GM23248 (cell line): Measurements from ENCODE around the gene L1CAM. TPM values are rescaled to one million over a fixed set of nuclear protein-coding genes. Genes with fewer than 3 reads are reported as not detected.

Source experiments
- DNase-seq: peaks from one replicate; pipeline ENCODE4 v3.0.0-alpha.2; 2015
- H2AFZ ChIP-seq: fragments of 200-600 bp; sonication (generic); 2 replicates; pipeline ENCODE4 v1.6.1; 2016; ENCODE audit warnings: antibody characterized with exemption
- H3F3A ChIP-seq: fragments of 200-600 bp; sonication (generic); 2 replicates; pipeline ENCODE4 v1.6.1; 2016; ENCODE audit warnings: mild to moderate bottlenecking, antibody characterized with exemption, mixed run types; ENCODE audit not compliant: insufficient read depth
- H3K27ac ChIP-seq: fragments of 200-600 bp; sonication (generic); 2 replicates; pipeline ENCODE4 v1.5.1; 2016; ENCODE audit warnings: mild to moderate bottlenecking
- H3K27me3 ChIP-seq: fragments of 200-600 bp; sonication (generic); replicated peaks from 2 replicates; pipeline ENCODE4 v1.6.1; 2016; ENCODE audit warnings: mild to moderate bottlenecking; ENCODE audit not compliant: insufficient read depth
- H3K36me3 ChIP-seq: fragments of 200-600 bp; sonication (generic); 2 replicates; pipeline ENCODE4 v1.6.1; 2016; ENCODE audit warnings: low read depth, mild to moderate bottlenecking
- H3K4me1 ChIP-seq: fragments of 200-600 bp; sonication (generic); 2 replicates; pipeline ENCODE4 v1.6.1; 2016; ENCODE audit warnings: mild to moderate bottlenecking; ENCODE audit not compliant: insufficient read depth
- H3K4me2 ChIP-seq: fragments of 200-600 bp; sonication (generic); one replicate; pipeline ENCODE4 v1.6.1; 2016; ENCODE audit warnings: mild to moderate bottlenecking; ENCODE audit not compliant: unreplicated experiment
- H3K4me3 ChIP-seq: fragments of 200-600 bp; sonication (generic); 2 replicates; pipeline ENCODE4 v1.5.1; 2016; ENCODE audit warnings: mild to moderate bottlenecking
- H3K79me2 ChIP-seq: fragments of 200-600 bp; sonication (generic); 2 replicates; pipeline ENCODE4 v1.6.1; 2016; ENCODE audit warnings: mild to moderate bottlenecking; ENCODE audit not compliant: insufficient read depth
- H3K9ac ChIP-seq: fragments of 200-600 bp; sonication (generic); 2 replicates; pipeline ENCODE4 v1.6.1; 2016; ENCODE audit warnings: mild to moderate bottlenecking
- H3K9me2 ChIP-seq: fragments of 200-600 bp; sonication (generic); 2 replicates; pipeline ENCODE4 v1.6.1; 2016; ENCODE audit warnings: mixed run types, mild to moderate bottlenecking, moderate library complexity; ENCODE audit not compliant: insufficient read depth
- H3K9me3 ChIP-seq: fragments of 200-600 bp; sonication (generic); one replicate; pipeline ENCODE4 v1.6.1; 2017; ENCODE audit warnings: low read depth
- H4K20me1 ChIP-seq: fragments of 200-600 bp; sonication (generic); 2 replicates; pipeline ENCODE4 v1.6.0; 2016; ENCODE audit not compliant: insufficient read depth
- EZH2 ChIP-seq: fragments of 200-600 bp; sonication (generic); IDR thresholded peaks from 2 replicates; pipeline ENCODE4 v1.6.1; 2018; ENCODE audit warnings: antibody characterized with exemption, mild to moderate bottlenecking; ENCODE audit not compliant: insufficient read depth, poor library complexity, severe bottlenecking
- EZH2phosphoT487 ChIP-seq: fragments of 200-600 bp; sonication (generic); IDR thresholded peaks from 2 replicates; pipeline ENCODE4 v1.6.1; 2018; ENCODE audit warnings: antibody characterized with exemption, moderate library complexity, mild to moderate bottlenecking, low read depth; ENCODE audit not compliant: insufficient read depth
- WGBS, 2 experiments: methylation state at CpG; one replicate each; pipeline ENCODE4 v1.1.6; 2015 to 2017; ENCODE audit warnings: low lambda C conversion rate in 2 of 2, low coverage in 1 of 2; ENCODE audit errors: missing lambda C conversion rate in 2 of 2; 5-methylcytosine and 5-hydroxymethylcytosine counted together
- in situ Hi-C: fragments of 300-500 bp; cut with MboI; formaldehyde crosslinking; loops from 2 replicates; pipeline ENCODE4 v1.15.0; 2020
- polyA plus RNA-seq: library from polyadenylated mRNA; unstranded; fragments of >200 nt; fragmentation: Nextera tagmentation; extraction: Ambion mirVana; gene quantifications from 2 replicates; pipeline ENCODE4 v1.2.1, GENCODE V29; 2016
- total RNA-seq: library from RNA; depleted of rRNA; stranded (reverse); fragments of >200 nt; shearing (Covaris generic); gene quantifications from 2 replicates; pipeline ENCODE4 v1.2.3, GENCODE V29; 2014

The L1CAM gene
- total and polyA plus RNA-seq, 2 experiments from 2014 or later = 0.38 to 1.9 TPM

- Histone ChIP-seq H3K4me1 (no peaks in the 10 kb centered on the region), H3K36me3 (no peaks in the 10 kb centered on the region), H3K27me3 (no peaks in the 10 kb centered on the region), H4K20me1 (no peaks in the 10 kb centered on the region), H3K79me2 (no peaks in the 10 kb centered on the region), H2AFZ (no peak overlapping the region), H3K4me3 (no peak overlapping the region), H3K4me2 (no peak overlapping the region), H3K9me2 (no peaks in the 10 kb centered on the region), H3K9ac (no peak overlapping the region), H3K9me3 (no peaks in the 10 kb centered on the region), H3K27ac (no peak overlapping the region), H3F3A (no peaks in the 10 kb centered on the region)
- in situ Hi-C loops = no loop called here
- TF ChIP-seq EZH2 = no peak
- TF ChIP-seq EZH2phosphoT487 = no peak
- DNase-seq = no peak
- WGBS, 2 experiments = 73 to 77% methylated on average over 17 to 23 of the region's 31 CpGs
Observed at GRCh38 chrX:153869473-153870287, 16.3 kb downstream of the L1CAM start.

GRCh38 chrX:153868576-153869472, 17.1 kb downstream of the L1CAM start:
- no peaks in the 10 kb centered on the region for H3K27me3 ChIP-seq
- H3K9me3 ChIP-seq = no peaks in the 10 kb centered on the region
- no peak overlapping the region for H3K4me2 ChIP-seq
- DNase-seq = no peak
- H3K9ac ChIP-seq = no peak overlapping the region
- no peak overlapping the region for H3K4me3 ChIP-seq
- H3K9me2 ChIP-seq = no peaks in the 10 kb centered on the region
- TF ChIP-seq EZH2phosphoT487 (no peak), EZH2 (no peak)
- no peaks in the 10 kb centered on the region for H3F3A ChIP-seq
- no peak overlapping the region for H2AFZ ChIP-seq
- no peaks in the 10 kb centered on the region for H4K20me1 ChIP-seq
- H3K79me2 ChIP-seq = no peaks in the 10 kb centered on the region
- 70 to 76% methylated on average over 17 to 24 of the region's 26 CpGs for WGBS, 2 experiments
- no peaks in the 10 kb centered on the region for H3K36me3 ChIP-seq
- no peak overlapping the region for H3K27ac ChIP-seq
- in situ Hi-C loops = no loop called here
- H3K4me1 ChIP-seq = no peaks in the 10 kb centered on the region

- no peak overlapping the region for H3K9ac ChIP-seq
- no peaks in the 10 kb centered on the region for H4K20me1 ChIP-seq
- no peak overlapping the region for H3K4me2 ChIP-seq
- H3K9me2 ChIP-seq = no peaks in the 10 kb centered on the region
- no peaks in the 10 kb centered on the region for H3K4me1 ChIP-seq
- H3K9me3 ChIP-seq = no peaks in the 10 kb centered on the region
- in situ Hi-C loops = no loop called here
- no peak overlapping the region for H2AFZ ChIP-seq
- no peaks in the 10 kb centered on the region for H3K79me2 ChIP-seq
- TF ChIP-seq EZH2phosphoT487 (no peak), EZH2 (no peak)
- no peaks in the 10 kb centered on the region for H3K27me3 ChIP-seq
- H3K36me3 ChIP-seq = no peaks in the 10 kb centered on the region
- 38 to 62% methylated on average over 2 to 9 of the region's 13 CpGs for WGBS, 2 experiments
- no peaks in the 10 kb centered on the region for H3F3A ChIP-seq
- no peak overlapping the region for H3K27ac ChIP-seq
- H3K4me3 ChIP-seq = no peak overlapping the region
- DNase-seq = no peak
Observed at GRCh38 chrX:153867671-153868070, 18.3 kb downstream of the L1CAM start.

- DNase-seq = no peak
- in situ Hi-C loops = no loop called here
- WGBS, 2 experiments = 48 to 59% methylated on average over 6 to 8 of the region's 9 CpGs
- Histone ChIP-seq H3K4me3 (no peak overlapping the region), H3K4me1 (no peaks in the 10 kb centered on the region), H4K20me1 (no peaks in the 10 kb centered on the region), H3K9me3 (no peaks in the 10 kb centered on the region), H3K27ac (no peak overlapping the region), H3K36me3 (no peaks in the 10 kb centered on the region), H3K9ac (no peak overlapping the region), H2AFZ (no peak overlapping the region), H3K9me2 (no peaks in the 10 kb centered on the region), H3K27me3 (no peaks in the 10 kb centered on the region), H3K4me2 (no peak overlapping the region), H3F3A (no peaks in the 10 kb centered on the region), H3K79me2 (no peaks in the 10 kb centered on the region)
- no peak for TF ChIP-seq EZH2phosphoT487
- TF ChIP-seq EZH2 = no peak
Observed at GRCh38 chrX:153867139-153867538, 18.8 kb downstream of the L1CAM start.
